Right lobe of liver (tissue), 6 donors: ENCODE measurements around the gene DES. TPM values are rescaled to one million over a fixed set of nuclear protein-coding genes. Genes with fewer than 3 reads are reported as not detected.
A peak's percentile ranks its signal among the peaks of the same experiment; 100 is the strongest.

Experiments
- ATAC-seq, 4 donors: fragments of 200-7000 bp; cut with Tn5 transposase; one replicate each; pipeline ENCODE4 v1.9.1; 2020; ENCODE audit warnings: mild to moderate bottlenecking in 4 of 4, moderate library complexity in 4 of 4
- DNase-seq, 3 donors: peaks; one replicate each; pipeline ENCODE4 v3.0.0-alpha.2; 2020
- H3K27ac ChIP-seq, 3 donors: fragments of 200-600 bp; one replicate each; pipeline ENCODE4 v1.8.0; 2022
- H3K27me3 ChIP-seq, 2 donors: fragments of 200-600 bp; one replicate each; pipeline ENCODE4 v1.8.0; 2022
- H3K36me3 ChIP-seq, 4 donors: fragments of 200-600 bp; sonication (generic) in 1 of 4; one replicate each; pipeline versions ENCODE4 v1.5.1 to v1.8.0; 2017 to 2022; ENCODE audit warnings: control low read depth in 1 of 4
- H3K4me1 ChIP-seq, 4 donors: fragments of 200-600 bp; sonication (generic) in 1 of 4; one replicate each; pipeline versions ENCODE4 v1.5.1 to v1.8.0; 2017 to 2022; ENCODE audit warnings: control low read depth in 1 of 4
- H3K4me3 ChIP-seq, 3 donors: fragments of 200-600 bp; one replicate each; pipeline ENCODE4 v1.8.0; 2022
- H3K9me3 ChIP-seq, 4 donors: fragments of 200-600 bp; sonication (generic) in 1 of 4; one replicate each; pipeline versions ENCODE4 v1.5.1 to v1.8.0; 2017 to 2022; ENCODE audit warnings: control low read depth in 1 of 4
- CTCF ChIP-seq, 4 donors: fragments of 200-600 bp in 3 of 4; fragments of 450-650 bp in 1 of 4; IDR thresholded peaks; one replicate each; pipeline versions ENCODE4 v1.5.1 to v1.8.0; 2016 to 2022; ENCODE audit warnings: antibody characterized with exemption in 4 of 4, mild to moderate bottlenecking in 2 of 4
- POLR2A ChIP-seq: fragments of 450-650 bp; IDR thresholded peaks from one replicate; pipeline ENCODE4 v1.6.1; 2017; ENCODE audit warnings: antibody characterized with exemption, mild to moderate bottlenecking
- WGBS: methylation state at CpG from one replicate; pipeline ENCODE4 v1.1.6; 2018; ENCODE audit warnings: low coverage, low lambda C conversion rate; ENCODE audit not compliant: insufficient coverage; ENCODE audit errors: missing lambda C conversion rate; 5-methylcytosine and 5-hydroxymethylcytosine counted together
- intact Hi-C, 2 donors: fragments of 100-400 bp; cut with DNase I; formaldehyde crosslinking; loops; one replicate each; pipeline versions ENCODE4 v1.11.2 to v1.14.1; 2022
- total RNA-seq, 6 experiments: library from RNA; depleted of rRNA in 2 of 6; stranded (reverse); fragments of >200 nt in 2 of 6; fragmentation: NEBNext Ultra II Directional in 3 of 6; extraction: Animal tissue kit (Norgen Biotek cat#: 25700) in 3 of 6; gene quantifications; one replicate each; pipeline versions ENCODE4 v1.1.0 to v1.2.4, GENCODE V29; 2016 to 2023
- donor health status: DM: no; HTN: yes; CAD: no.
- donor health status: DM: no; HTN: no; CAD: no.
- donor health status: DM: no; HTN: no; CAD: no.
- donor health status: DM: no; HTN: yes; CAD: no.
- donor health status: DM: no; HTN: yes; CAD: no.

Gene DES
- total RNA-seq, 6 experiments from 2014 or later, result 1.2 to 25.6 (median 2.5) TPM

- intact Hi-C loops, result no loop called here
- ATAC-seq, result no peak
- Histone ChIP-seq H3K27me3 (peaks cover 0 to 2% of the 10 kb centered on the region in 2 donors), H3K36me3 (no peaks in the 10 kb centered on the region), H3K4me1 (no peaks in the 10 kb centered on the region), H3K9me3 (no peaks in the 10 kb centered on the region), H3K4me3 (no peak overlapping the region), H3K27ac (no peak overlapping the region)
- TF ChIP-seq POLR2A (no peak), CTCF (IDR thresholded peaks at IDR 0.05) (no peak)
- no peak for DNase-seq
- 82% methylated on average over 12 of the region's 14 CpGs for WGBS
Measured at GRCh38 chr2:219423652-219424377, 5.6 kb downstream of the DES start.

GRCh38 chr2:219425238-219426067 lies 7.3 kb downstream of the DES start:
- no peaks in the 10 kb centered on the region for H3K4me1 ChIP-seq
- no peaks in the 10 kb centered on the region for H3K27me3 ChIP-seq
- WGBS, result 67% methylated on average over 1 of the region's 8 CpGs
- TF ChIP-seq CTCF (IDR thresholded peaks at IDR 0.05) (no peak), POLR2A (no peak)
- H3K9me3 ChIP-seq, result no peaks in the 10 kb centered on the region
- H3K4me3 ChIP-seq, result no peak overlapping the region
- intact Hi-C loops, result no loop called here
- no peaks in the 10 kb centered on the region for H3K36me3 ChIP-seq
- ATAC-seq (peak in 2 of 4 donors; percentile 10 to 12), DNase-seq (peak in 1 of 3 donors; percentile 37)
- no peak overlapping the region for H3K27ac ChIP-seq

- no peak overlapping the region for H3K4me3 ChIP-seq
- no peak for DNase-seq
- intact Hi-C loops, result no loop called here
- peak in 1 of 4 donors; percentile 20 for ATAC-seq
- no peaks in the 10 kb centered on the region for H3K36me3 ChIP-seq
- no peaks in the 10 kb centered on the region for H3K4me1 ChIP-seq
- TF ChIP-seq POLR2A (no peak), CTCF (IDR thresholded peaks at IDR 0.05) (no peak)
- no peak overlapping the region for H3K27ac ChIP-seq
- H3K9me3 ChIP-seq, result no peaks in the 10 kb centered on the region
- WGBS, result 55% methylated on average over 7 of the region's 7 CpGs
- no peaks in the 10 kb centered on the region for H3K27me3 ChIP-seq
Measured at GRCh38 chr2:219426068-219426443, 7.9 kb downstream of the DES start.

GRCh38 chr2:219426534-219427136 lies 8.5 kb downstream of the DES start:
- Histone ChIP-seq H3K36me3 (no peaks in the 10 kb centered on the region), H3K9me3 (no peaks in the 10 kb centered on the region), H3K27me3 (no peaks in the 10 kb centered on the region), H3K27ac (no peak overlapping the region), H3K4me3 (no peak overlapping the region), H3K4me1 (no peaks in the 10 kb centered on the region)
- WGBS, result 57% methylated on average over 3 of the region's 7 CpGs
- intact Hi-C loops, result no loop called here
- ATAC-seq (no peak), DNase-seq (no peak)
- TF ChIP-seq CTCF (IDR thresholded peaks at IDR 0.05) (no peak), POLR2A (no peak)
